GM19023 (cell line): ENCODE data around the gene NTPCR.
"Not testable (repeated sequence)": the region's sequence is repeated elsewhere in the genome, so short reads cannot be mapped to it uniquely, and the experiment has no call there.

Source experiments
- ATAC-seq: cut with Tn5 transposase; IDR thresholded peaks from one replicate; pipeline ENCODE4 v1.9.1; 2021; ENCODE audit warnings: mild to moderate bottlenecking, moderate library complexity; ENCODE audit not compliant: unreplicated experiment

NTPCR gene

GRCh38 chr1:232983375-232983774, 33.0 kb downstream of the NTPCR start:
- ATAC-seq: no peak

DNA sequence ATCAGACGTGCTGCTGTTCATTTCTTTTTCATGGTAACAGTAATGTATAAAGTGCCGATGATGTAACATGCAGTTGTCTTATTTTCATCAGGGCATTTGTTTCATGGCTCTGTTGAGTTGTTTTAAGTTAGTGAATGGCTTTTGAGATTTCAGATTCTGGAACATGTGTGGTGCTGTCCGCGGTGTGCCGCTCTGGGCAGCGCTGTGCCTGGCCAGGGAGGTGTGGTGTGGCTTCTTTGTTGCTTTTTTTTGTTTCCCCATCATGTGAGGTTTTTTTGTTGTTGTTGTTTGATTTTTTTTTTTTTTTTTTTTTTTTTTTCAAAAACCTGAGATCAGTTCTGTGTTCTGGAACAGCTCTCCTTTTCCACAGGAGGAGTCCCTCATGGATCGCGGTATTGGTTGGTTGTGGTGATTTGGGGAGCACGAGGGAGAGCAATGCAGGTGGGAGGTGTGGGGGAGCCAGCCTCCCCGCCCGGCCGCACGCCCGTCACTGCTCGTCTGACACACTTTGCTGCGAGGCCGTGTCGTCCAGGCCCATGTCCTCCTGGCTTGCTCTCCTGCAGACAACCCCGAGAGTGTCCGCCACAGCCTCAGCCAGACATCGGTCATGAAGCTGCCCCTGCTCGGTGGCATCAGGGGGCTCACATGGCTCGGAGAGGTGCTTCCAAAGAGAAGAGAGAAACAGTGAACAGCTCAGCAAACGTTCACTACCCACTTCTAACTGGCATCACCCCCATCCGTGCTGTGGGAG, 33.6 kb downstream of the NTPCR start:
- no peak for ATAC-seq

GRCh38 chr1:232984577-232985425, 34.4 kb downstream of the NTPCR start:
- no peak for ATAC-seq

- no peak for ATAC-seq
Observed at GRCh38 chr1:232985882-232986526, 35.6 kb downstream of the NTPCR start.

DNA sequence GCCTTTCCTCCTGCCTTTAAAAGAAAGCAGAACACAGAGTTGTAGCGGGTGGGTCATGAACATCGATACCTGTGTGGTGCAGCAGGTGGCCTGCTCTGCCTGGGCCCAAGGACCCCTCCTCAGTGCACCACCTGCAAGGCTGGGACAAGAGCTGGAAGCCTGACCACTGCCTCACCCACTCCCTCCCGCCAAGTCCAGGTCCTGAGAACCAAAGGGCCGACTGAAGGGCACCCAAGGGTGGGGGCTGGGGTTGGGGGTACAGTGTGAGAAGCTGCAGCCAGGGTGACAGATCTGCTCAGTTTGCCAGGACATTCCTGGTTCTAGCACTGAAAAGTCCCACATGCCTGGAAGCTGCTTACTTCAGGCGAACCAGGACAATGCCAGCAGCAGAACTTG, 36.1 kb downstream of the NTPCR start:
- ATAC-seq: no peak

GRCh38 chr1:232987046-232987773, 36.8 kb downstream of the NTPCR start:
- no peak for ATAC-seq

DNA sequence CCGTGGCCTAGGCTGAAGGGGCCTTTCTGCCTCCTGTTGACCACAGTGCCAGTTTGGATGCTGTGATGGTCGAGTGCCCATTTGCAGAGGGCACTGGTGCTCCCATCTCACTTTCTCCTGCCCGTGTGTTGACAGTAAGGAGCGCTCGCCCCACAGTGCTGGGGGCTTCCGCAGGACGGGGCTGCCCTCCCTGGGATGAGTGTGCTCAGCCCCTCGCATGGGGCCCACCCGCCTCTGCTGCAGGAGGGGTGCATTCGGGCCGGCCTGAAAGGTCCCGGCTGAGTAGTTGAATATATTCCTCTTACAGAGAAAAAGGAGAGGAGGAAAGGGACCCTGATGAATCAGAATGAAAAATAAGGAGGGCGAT, 37.3 kb downstream of the NTPCR start:
- no peak for ATAC-seq

DNA sequence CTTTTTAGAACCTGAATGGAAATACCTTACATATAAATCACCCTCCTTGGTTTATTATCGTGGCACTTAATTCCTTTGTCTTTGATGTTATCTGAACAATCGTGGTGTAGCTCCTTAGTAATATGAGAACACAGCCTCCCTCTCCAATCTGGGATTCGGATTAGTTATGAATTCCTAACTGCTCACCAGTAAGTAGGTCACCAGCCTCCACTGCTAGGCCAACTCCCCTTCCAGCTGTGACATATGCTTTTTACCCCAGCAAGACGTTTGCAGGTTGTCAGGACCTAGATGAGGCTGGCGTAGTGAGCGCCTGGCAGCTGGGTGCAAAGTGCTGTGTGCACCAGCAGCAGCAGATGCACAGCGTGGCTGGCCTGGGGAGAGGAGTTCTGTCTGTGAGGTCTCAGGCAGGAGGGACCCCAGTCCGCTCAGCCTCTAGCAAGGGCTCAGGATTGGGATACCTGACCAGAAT, 38.2 kb downstream of the NTPCR start:
- no peak for ATAC-seq

- no peak for ATAC-seq
Observed at GRCh38 chr1:232990176-232991128, 40.0 kb downstream of the NTPCR start.

- no peak for ATAC-seq
Observed at GRCh38 chr1:232991238-232991637, 40.8 kb downstream of the NTPCR start.

DNA sequence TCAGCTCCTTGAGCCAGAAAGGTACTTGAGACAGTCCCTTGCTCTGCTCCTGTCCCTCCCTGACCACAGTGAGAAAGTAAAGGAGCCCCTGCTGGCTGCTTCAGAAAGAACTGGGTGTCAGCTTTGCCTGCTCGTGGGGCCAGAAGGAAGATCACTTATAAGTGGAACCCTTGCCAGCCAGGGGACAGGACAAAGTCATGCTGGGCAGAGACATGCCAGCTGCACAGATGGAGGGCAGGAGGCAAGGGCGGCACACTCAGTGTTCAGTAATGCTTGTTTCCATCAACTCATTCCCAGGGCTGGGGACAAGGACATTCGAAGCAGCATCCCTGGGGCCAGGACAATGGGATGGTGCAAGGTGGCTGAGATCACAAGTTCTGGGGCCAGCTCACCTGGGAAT, 41.8 kb downstream of the NTPCR start:
- ATAC-seq: no peak

GRCh38 chr1:232993555-232993954, 43.1 kb downstream of the NTPCR start:
- no peak for ATAC-seq

GRCh38 chr1:232995189-232995588, 44.8 kb downstream of the NTPCR start:
- ATAC-seq: no peak

- no peak for ATAC-seq
Observed at GRCh38 chr1:232996143-232996542, 45.7 kb downstream of the NTPCR start.

DNA sequence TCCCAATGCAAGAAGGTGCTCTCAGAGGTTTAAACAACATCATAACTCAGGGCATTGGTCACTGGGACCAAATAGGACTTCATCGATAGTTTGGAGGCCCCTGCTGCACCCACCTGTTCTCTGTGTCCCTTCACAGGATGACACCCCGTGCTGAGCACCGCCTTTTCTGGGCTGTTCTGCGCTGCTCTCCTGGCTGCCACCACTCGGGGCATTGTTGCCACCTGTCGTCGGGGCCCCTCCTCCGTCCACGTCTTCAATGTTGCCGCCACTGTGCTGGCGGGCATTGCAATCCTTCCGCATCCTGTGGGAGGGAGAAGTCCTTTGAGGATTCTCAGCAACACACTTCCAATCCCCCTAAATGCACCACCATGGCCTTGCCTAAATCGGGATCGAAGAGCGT, 47.7 kb downstream of the NTPCR start:
- no peak for ATAC-seq

DNA sequence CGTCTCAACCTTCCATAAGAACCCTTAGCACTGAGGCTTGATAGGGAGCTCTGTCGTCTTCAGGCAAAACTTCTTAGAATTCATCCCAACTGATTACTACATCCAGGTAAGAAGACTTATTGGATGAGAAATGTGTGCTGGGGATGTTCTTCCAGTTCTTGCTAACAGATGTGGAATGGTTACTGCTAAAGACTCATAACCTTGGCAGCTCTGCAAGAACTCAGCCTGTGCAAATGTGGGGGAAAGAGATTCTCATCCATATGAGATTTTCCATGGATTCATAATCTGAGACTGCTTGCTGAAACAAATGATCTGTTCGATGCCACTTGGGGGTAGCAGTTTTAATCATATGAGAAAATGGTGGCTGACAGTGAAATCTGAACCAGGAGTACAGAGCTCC, 48.2 kb downstream of the NTPCR start:
- ATAC-seq: no peak

- ATAC-seq: no peak
Observed at GRCh38 chr1:232999956-233000625, 49.7 kb downstream of the NTPCR start.

GRCh38 chr1:233003638-233004037, 53.2 kb downstream of the NTPCR start:
- ATAC-seq: not testable (repeated sequence)

DNA sequence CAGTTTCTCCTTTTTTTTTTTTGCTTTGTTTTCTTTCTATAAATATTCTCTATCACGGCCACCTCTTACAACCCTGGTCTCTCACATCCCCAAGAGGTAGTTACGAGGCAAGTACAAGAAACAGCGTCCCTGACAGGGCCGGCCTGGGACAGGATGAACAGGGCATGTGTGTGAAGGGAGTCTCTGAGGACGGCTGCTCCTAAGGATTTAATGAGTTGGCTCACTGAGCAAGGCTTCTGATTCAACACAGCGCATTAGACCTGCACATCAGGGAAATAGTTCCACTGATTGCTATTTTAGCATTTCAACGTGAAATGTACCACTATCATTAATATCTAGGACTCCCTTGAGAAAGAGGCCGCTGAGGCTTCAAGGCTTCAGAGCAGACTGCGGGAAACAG, 54.0 kb downstream of the NTPCR start:
- no peak for ATAC-seq
